Effector memory CD4-positive, alpha-beta T cell (primary cell): Measurements from ENCODE around the gene AGAP3.

Source experiments
- DNase-seq, 3 donors: peaks; one replicate each; pipeline ENCODE4 v3.0.0-alpha.2; 2020
- H3K27ac ChIP-seq: 2 replicates; pipeline ENCODE4 v1.7.0; 2013; ENCODE audit warnings: mild to moderate bottlenecking, low read length, moderate library complexity; ENCODE audit not compliant: insufficient read depth, poor library complexity, severe bottlenecking
- H3K27me3 ChIP-seq: replicated peaks from 2 replicates; pipeline ENCODE4 v1.7.0; 2013; ENCODE audit warnings: mild to moderate bottlenecking, low read length; ENCODE audit not compliant: insufficient read depth, control insufficient read depth, poor library complexity, severe bottlenecking
- H3K36me3 ChIP-seq: 2 replicates; pipeline ENCODE4 v1.7.0; 2013; ENCODE audit warnings: mild to moderate bottlenecking, low read length, moderate library complexity; ENCODE audit not compliant: control insufficient read depth, insufficient read depth
- H3K4me1 ChIP-seq: 2 replicates; pipeline ENCODE4 v1.7.0; 2013; ENCODE audit warnings: low read length, mild to moderate bottlenecking; ENCODE audit not compliant: control insufficient read depth, insufficient read depth, poor library complexity, severe bottlenecking
- H3K4me3 ChIP-seq: 2 replicates; pipeline ENCODE4 v1.7.0; 2013; ENCODE audit warnings: low read length, low read depth, mild to moderate bottlenecking; ENCODE audit not compliant: insufficient read depth, poor library complexity, severe bottlenecking
- H3K9me3 ChIP-seq: 2 replicates; pipeline ENCODE4 v1.7.0; 2013; ENCODE audit warnings: mild to moderate bottlenecking, low read length, moderate library complexity; ENCODE audit not compliant: control insufficient read depth

AGAP3 gene

GRCh38 chr7:151130741-151131157 lies 44.5 kb downstream of the AGAP3 start:
- no peaks in the 10 kb centered on the region for H3K27me3 ChIP-seq
- no peak for DNase-seq
- H3K27ac ChIP-seq, result no peak overlapping the region
- no peaks in the 10 kb centered on the region for H3K9me3 ChIP-seq
- no peaks in the 10 kb centered on the region for H3K4me1 ChIP-seq
- H3K36me3 ChIP-seq, result peaks cover 20% of the 10 kb centered on the region
- H3K4me3 ChIP-seq, result no peak overlapping the region

DNA sequence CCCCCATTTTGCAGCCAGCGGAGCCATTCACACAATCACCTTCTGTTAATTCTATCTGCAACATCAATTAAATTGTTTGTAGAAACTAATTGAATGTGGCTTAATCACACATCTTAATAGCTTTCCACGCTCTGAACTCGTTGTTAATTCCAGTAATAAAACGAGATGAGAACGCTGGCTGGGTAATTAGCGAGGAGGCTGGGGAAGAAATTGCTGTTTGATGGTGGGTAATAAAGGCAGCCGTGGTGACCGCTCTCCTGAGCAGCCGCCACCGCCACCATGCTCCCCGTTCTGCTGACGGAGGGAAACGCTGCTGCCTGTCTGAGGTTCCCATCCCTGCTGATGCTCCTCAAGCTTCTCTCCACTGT lies 44.9 kb downstream of the AGAP3 start:
- no peak overlapping the region for H3K4me3 ChIP-seq
- no peak for DNase-seq
- H3K36me3 ChIP-seq, result peaks cover 24% of the 10 kb centered on the region
- H3K27me3 ChIP-seq, result no peaks in the 10 kb centered on the region
- H3K4me1 ChIP-seq, result no peaks in the 10 kb centered on the region
- no peak overlapping the region for H3K27ac ChIP-seq
- H3K9me3 ChIP-seq, result no peaks in the 10 kb centered on the region

- peaks cover 26% of the 10 kb centered on the region for H3K36me3 ChIP-seq
Observed at GRCh38 chr7:151131592-151132293, 45.5 kb downstream of the AGAP3 start.

DNA sequence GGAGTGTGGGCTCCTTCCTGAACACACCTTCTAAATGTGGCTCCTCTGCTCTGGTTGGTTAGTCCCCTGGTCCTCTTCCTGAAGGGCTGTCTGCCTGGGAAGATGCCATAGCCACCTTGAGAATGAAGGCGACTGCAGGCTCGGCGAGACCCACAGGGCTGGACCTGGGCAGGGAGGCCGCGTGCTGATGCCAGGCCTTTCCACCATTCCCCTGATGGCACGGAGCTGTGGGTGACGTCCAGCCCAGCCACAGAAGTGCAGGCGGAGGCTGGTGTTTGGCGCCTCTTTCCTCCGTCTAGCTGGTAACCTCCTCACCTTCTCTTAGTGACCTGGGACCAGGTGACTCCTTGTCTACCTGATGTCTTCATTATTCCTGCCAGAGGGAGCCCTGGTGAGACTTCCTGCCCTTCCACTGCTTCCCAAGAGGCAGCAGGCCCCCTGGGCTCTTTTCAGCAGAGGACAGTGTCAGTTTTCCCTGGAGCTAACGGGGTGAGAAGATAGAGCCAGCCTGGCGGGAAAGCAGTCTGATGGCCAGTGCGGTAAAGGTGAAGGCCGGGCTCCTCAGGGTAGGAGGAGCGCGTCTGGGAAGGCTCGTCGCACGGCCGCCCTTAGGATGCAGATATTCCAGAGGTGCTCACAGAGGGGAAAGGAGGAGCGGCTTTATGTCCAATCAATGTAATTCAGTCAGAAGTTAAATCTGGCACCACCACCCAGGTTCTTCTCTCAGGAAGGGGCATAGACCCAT lies 46.4 kb downstream of the AGAP3 start:
- Histone ChIP-seq H3K27ac (no peak overlapping the region), H3K27me3 (no peaks in the 10 kb centered on the region), H3K9me3 (no peaks in the 10 kb centered on the region), H3K4me3 (no peak overlapping the region), H3K4me1 (no peaks in the 10 kb centered on the region), H3K36me3 (peaks cover 26% of the 10 kb centered on the region)
- no peak for DNase-seq

More at GRCh38 chr7:151131592-151132293, 45.5 kb downstream of the AGAP3 start:
- no peak for DNase-seq
- no peaks in the 10 kb centered on the region for H3K27me3 ChIP-seq
- no peak overlapping the region for H3K4me3 ChIP-seq
- no peaks in the 10 kb centered on the region for H3K9me3 ChIP-seq
- no peaks in the 10 kb centered on the region for H3K4me1 ChIP-seq
- H3K27ac ChIP-seq, result no peak overlapping the region

- no peak for DNase-seq
- H3K27me3 ChIP-seq, result no peaks in the 10 kb centered on the region
- H3K27ac ChIP-seq, result no peak overlapping the region
- peaks cover 26% of the 10 kb centered on the region for H3K36me3 ChIP-seq
- no peaks in the 10 kb centered on the region for H3K9me3 ChIP-seq
- no peaks in the 10 kb centered on the region for H3K4me1 ChIP-seq
- no peak overlapping the region for H3K4me3 ChIP-seq
Observed at GRCh38 chr7:151133266-151133985, 47.2 kb downstream of the AGAP3 start.

DNA sequence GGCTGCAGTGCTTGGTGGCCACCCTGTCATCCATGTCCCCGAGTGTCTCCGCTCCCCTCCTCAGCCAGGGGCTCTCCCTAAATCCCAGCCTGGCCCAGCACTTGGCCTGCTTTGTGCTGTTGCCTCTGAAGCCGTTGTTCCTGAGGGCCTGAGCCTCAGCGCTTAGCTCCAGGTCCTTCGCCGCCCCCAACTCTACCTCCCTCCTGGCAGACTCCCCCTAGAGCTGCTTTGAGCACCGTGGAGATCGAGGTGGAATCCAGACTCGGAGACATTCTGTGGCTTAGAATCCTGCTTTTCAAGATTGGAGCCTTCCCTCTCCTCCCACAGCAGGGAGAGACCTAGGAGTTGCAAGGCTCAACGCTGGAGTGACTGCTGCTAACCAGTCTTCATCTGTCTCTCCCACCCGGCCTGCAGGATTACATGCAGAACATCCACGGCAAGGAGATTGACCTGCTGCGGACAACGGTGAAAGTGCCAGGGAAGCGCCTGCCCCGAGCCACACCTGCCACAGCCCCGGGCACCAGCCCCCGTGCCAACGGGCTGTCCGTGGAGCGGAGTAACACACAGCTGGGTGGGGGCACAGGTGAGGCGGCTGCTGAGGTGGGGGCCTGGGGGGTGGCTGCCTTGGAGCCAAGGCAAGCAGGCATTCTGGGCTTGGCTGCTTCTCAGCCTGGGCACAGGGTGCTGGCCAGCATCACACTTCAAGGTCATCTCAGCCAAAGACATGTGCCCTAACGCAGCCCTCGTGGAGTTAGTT lies 47.9 kb downstream of the AGAP3 start:
- no peak for DNase-seq
- Histone ChIP-seq H3K27me3 (no peaks in the 10 kb centered on the region), H3K9me3 (no peaks in the 10 kb centered on the region), H3K36me3 (peaks cover 20% of the 10 kb centered on the region), H3K27ac (no peak overlapping the region), H3K4me1 (no peaks in the 10 kb centered on the region), H3K4me3 (no peak overlapping the region)

- H3K9me3 ChIP-seq, result no peaks in the 10 kb centered on the region
- H3K27ac ChIP-seq, result no peak overlapping the region
- no peak overlapping the region for H3K4me3 ChIP-seq
- no peaks in the 10 kb centered on the region for H3K4me1 ChIP-seq
- no peaks in the 10 kb centered on the region for H3K27me3 ChIP-seq
- DNase-seq, result no peak
- H3K36me3 ChIP-seq, result peaks cover 20% of the 10 kb centered on the region
Observed at GRCh38 chr7:151134743-151135524, 48.7 kb downstream of the AGAP3 start.

DNA sequence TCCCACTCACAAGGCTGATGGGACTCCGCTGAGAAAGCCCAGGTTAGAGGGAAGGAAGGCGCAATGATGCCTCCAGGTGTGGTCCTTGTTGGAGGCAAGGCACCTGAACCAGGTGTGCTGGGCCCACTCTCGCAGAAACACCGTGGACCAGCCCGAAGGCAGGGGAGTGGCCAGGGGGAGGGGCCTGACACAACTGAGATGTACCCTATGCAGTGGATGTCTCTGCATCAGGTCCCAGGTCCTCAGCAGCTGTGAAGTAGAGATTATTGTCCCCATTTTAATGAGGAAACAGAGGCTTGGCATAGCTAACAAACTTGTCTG lies 49.2 kb downstream of the AGAP3 start:
- H3K27ac ChIP-seq, result no peak overlapping the region
- H3K27me3 ChIP-seq, result no peaks in the 10 kb centered on the region
- H3K9me3 ChIP-seq, result no peaks in the 10 kb centered on the region
- no peak for DNase-seq
- H3K4me1 ChIP-seq, result no peaks in the 10 kb centered on the region
- no peak overlapping the region for H3K4me3 ChIP-seq
- H3K36me3 ChIP-seq, result peaks cover 16% of the 10 kb centered on the region
